Keratinocyte (primary cell): ENCODE measurements around the gene TMEM30B. TPM values are rescaled to one million over a fixed set of nuclear protein-coding genes. Genes with fewer than 3 reads are reported as not detected.
"Not testable (repeated sequence)": the region's sequence is repeated elsewhere in the genome, so short reads cannot be mapped to it uniquely, and the experiment has no call there.

ENCODE experiments used
- DNase-seq: peaks from one replicate; pipeline ENCODE4 v3.0.0-alpha.2; 2011; ENCODE audit warnings: low read depth, missing footprints, low spot score
- FAIRE-seq: peaks from 2 replicates; lab custom pipeline; 2011; peaks lifted over from hg19 to GRCh38; lab: Jason Lieb, UNC
- H2AFZ ChIP-seq: 2 replicates; pipeline ENCODE4 v1.6.0; 2012; ENCODE audit warnings: low read length, control low read depth, inconsistent platforms; ENCODE audit not compliant: control insufficient read depth
- H3K27ac ChIP-seq: 2 replicates; pipeline ENCODE4 v1.5.1; 2011; ENCODE audit warnings: low read length; ENCODE audit not compliant: control insufficient read depth, insufficient read depth
- H3K27me3 ChIP-seq: 3 replicates; pipeline ENCODE4 v1.6.0; 2011; ENCODE audit warnings: low read length; ENCODE audit not compliant: control insufficient read depth, insufficient read depth; ENCODE audit errors: extremely low read depth
- H3K36me3 ChIP-seq, 2 experiments: 2 replicates in 1 of 2; 3 replicates in 1 of 2; pipeline ENCODE4 v1.5.1; 2011; ENCODE audit warnings: low read length in 2 of 2, mild to moderate bottlenecking in 1 of 2; ENCODE audit not compliant: control insufficient read depth in 2 of 2, insufficient read depth in 2 of 2; ENCODE audit errors: extremely low read depth in 1 of 2
- H3K4me1 ChIP-seq: 3 replicates; pipeline ENCODE4 v1.5.1; 2011; ENCODE audit warnings: low read length; ENCODE audit not compliant: control insufficient read depth, insufficient read depth; ENCODE audit errors: extremely low read depth
- H3K4me2 ChIP-seq: 3 replicates; pipeline ENCODE4 v1.6.0; 2011; ENCODE audit warnings: low read depth, low read length; ENCODE audit not compliant: control insufficient read depth, insufficient read depth; ENCODE audit errors: extremely low read depth
- H3K4me3 ChIP-seq, 3 experiments: fragments of 200-600 bp in 1 of 3; sonication (generic) in 1 of 3; 2 replicates in 2 of 3; 3 replicates in 1 of 3; pipeline ENCODE4 v1.5.1; 2011 to 2016; ENCODE audit warnings: low read length in 3 of 3, mild to moderate bottlenecking in 3 of 3, control low read depth in 2 of 3, inconsistent platforms in 1 of 3, low read depth in 1 of 3, mixed read lengths in 1 of 3, mixed run types in 1 of 3, moderate library complexity in 1 of 3; ENCODE audit not compliant: control insufficient read depth in 2 of 3, insufficient read depth in 2 of 3; ENCODE audit errors: extremely low read depth in 1 of 3
- H3K79me2 ChIP-seq: 2 replicates; pipeline ENCODE4 v1.6.0; 2012; ENCODE audit warnings: low read length; ENCODE audit not compliant: control insufficient read depth, insufficient read depth
- H3K9ac ChIP-seq: 3 replicates; pipeline ENCODE4 v1.6.0; 2011; ENCODE audit warnings: low read length; ENCODE audit not compliant: control insufficient read depth, insufficient read depth; ENCODE audit errors: extremely low read depth
- H3K9me1 ChIP-seq: 3 replicates; pipeline ENCODE4 v1.6.0; 2011; ENCODE audit warnings: low read length; ENCODE audit not compliant: control insufficient read depth, insufficient read depth; ENCODE audit errors: extremely low read depth
- H3K9me3 ChIP-seq: 2 replicates; pipeline ENCODE4 v1.5.1; 2012; ENCODE audit warnings: low read depth, low read length; ENCODE audit not compliant: control insufficient read depth
- H4K20me1 ChIP-seq: 3 replicates; pipeline ENCODE4 v1.6.0; 2011; ENCODE audit warnings: low read length; ENCODE audit not compliant: control insufficient read depth, insufficient read depth; ENCODE audit errors: extremely low read depth
- CTCF ChIP-seq, 3 experiments: IDR thresholded peaks in 1 of 3; conservative IDR thresholded peaks in 1 of 3; optimal IDR thresholded peaks in 1 of 3; 2 replicates in 2 of 3; 3 replicates in 1 of 3; pipeline versions ENCODE3 to v1.5.1; 2011; ENCODE audit warnings: low read length in 3 of 3, mild to moderate bottlenecking in 3 of 3, moderate library complexity in 2 of 3, control low read depth in 1 of 3, inconsistent platforms in 1 of 3; ENCODE audit not compliant: insufficient read depth in 2 of 3; ENCODE audit errors: extremely low read depth in 1 of 3
- EZH2 ChIP-seq: IDR thresholded peaks from one replicate; pipeline ENCODE4 v1.6.1; 2012; ENCODE audit warnings: inconsistent platforms, mild to moderate bottlenecking, low read length, moderate library complexity
- dilution Hi-C: fragments of 300-500 bp; cut with MboI; formaldehyde crosslinking; loops from one replicate; pipeline ENCODE4 v1.7.0; 2020; ENCODE audit warnings: low sequenced_read_pairs; ENCODE audit not compliant: extremely low pct_ligation_motif_present
- polyA plus RNA-seq, 5 experiments: library from polyadenylated mRNA; depleted of rRNA in 3 of 5; stranded (reverse) in 3 of 5; stranded (forward) in 1 of 5; unstranded in 1 of 5; fragments of >200 nt; gene quantifications; 1 replicate in 1 of 5; 2 replicates in 3 of 5; 3 replicates in 1 of 5; pipeline versions ENCODE4 v1.2.1 to v1.2.3, GENCODE V29; 2011 to 2012; ENCODE audit warnings: missing spikeins in 2 of 5, low read depth in 1 of 5, low replicate concordance in 1 of 5

The TMEM30B gene
- polyA plus RNA-seq, 1 donor (not counting 4 experiments of a cell fraction or from before 2014, with no cell fraction given): 8.1 TPM

DNA sequence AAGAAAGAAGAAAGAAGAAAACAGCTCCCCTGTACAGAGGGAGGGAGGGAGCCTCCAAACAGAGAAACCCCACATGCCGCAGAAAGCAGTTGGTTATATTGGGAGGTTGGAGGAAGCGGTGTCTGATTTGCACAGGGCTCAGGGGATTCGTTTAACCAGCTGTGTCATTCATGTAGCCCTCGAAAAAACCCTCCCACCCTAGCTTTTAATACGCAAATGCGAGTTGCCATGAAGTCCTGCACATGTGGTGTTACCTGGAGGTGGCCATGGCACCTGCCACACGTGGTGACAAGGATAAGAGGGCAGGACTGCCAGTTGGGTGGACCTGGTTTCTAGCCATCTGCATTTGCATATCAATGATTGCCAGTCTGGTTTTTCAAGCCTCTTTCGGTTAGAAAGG lies 40.9 kb downstream of the TMEM30B start:
- no peaks in the 10 kb centered on the region for H3K9me1 ChIP-seq
- DNase-seq (no peak), FAIRE-seq (no peak)
- no peaks in the 10 kb centered on the region for H3K36me3 ChIP-seq
- no peak overlapping the region for H3K27ac ChIP-seq
- H3K9me3 ChIP-seq: no peaks in the 10 kb centered on the region
- no peak overlapping the region for H3K9ac ChIP-seq
- H3K4me1 ChIP-seq: no peaks in the 10 kb centered on the region
- no peaks in the 10 kb centered on the region for H3K79me2 ChIP-seq
- H3K27me3 ChIP-seq: no peaks in the 10 kb centered on the region
- no peak overlapping the region for H2AFZ ChIP-seq
- no peak overlapping the region for H3K4me3 ChIP-seq
- dilution Hi-C loops: no loop called here
- no peak overlapping the region for H3K4me2 ChIP-seq
- TF ChIP-seq CTCF (optimal IDR thresholded peaks at IDR 0.05 in 1 of 3, IDR thresholded peaks at IDR 0.05 in 1 of 3, conservative IDR thresholded peaks at IDR 0.05 in 1 of 3; ENCODE audit: extremely low read depth in 1 of 3, insufficient read depth in 2 of 3, low read length in 3 of 3) (no peak), EZH2 (no peak)
- H4K20me1 ChIP-seq: no peaks in the 10 kb centered on the region

GRCh38 chr14:61239285-61239684 lies 41.9 kb downstream of the TMEM30B start:
- H2AFZ ChIP-seq, H3K4me1 ChIP-seq, H3K4me2 ChIP-seq, FAIRE-seq, H3K9me1 ChIP-seq, H3K36me3 ChIP-seq, H3K27me3 ChIP-seq, H4K20me1 ChIP-seq, H3K9me3 ChIP-seq, H3K9ac ChIP-seq, H3K27ac ChIP-seq, dilution Hi-C loops, H3K79me2 ChIP-seq, DNase-seq, H3K4me3 ChIP-seq: not testable (repeated sequence)

DNA sequence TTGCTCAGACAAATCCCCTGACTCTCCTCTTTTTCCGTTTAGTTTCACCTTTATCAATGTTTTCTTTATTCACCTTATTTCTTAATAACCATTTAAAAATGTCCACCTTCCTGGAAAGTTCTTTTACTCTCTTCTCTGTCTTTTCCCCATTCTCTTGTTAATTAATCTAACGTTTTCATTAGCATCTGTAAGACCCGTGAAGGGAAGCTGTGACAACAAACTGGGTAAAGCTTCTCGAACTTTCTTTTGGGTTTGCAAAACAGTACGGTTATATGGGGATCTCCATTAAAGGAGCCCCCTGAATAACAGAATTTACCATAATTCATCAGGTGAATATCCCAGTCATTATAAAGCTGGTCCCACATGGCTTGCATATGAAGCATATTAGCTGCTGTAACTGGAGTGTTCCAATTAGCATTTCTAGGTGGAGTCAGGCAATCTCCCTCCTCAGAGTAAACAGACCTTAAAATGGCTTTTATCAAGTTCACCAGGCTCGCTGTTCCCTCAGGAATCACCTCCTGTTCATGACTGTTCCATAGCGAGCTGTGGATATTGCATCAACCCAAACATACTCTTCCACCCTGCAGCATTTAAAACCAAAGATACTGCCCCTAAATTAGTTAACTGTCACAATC lies 42.4 kb downstream of the TMEM30B start:
- Histone ChIP-seq H2AFZ (no peak overlapping the region), H3K4me3 (no peak overlapping the region), H3K4me1 (no peaks in the 10 kb centered on the region), H3K9me3 (no peaks in the 10 kb centered on the region), H3K27me3 (no peaks in the 10 kb centered on the region), H3K4me2 (no peak overlapping the region), H3K36me3 (no peaks in the 10 kb centered on the region), H4K20me1 (no peaks in the 10 kb centered on the region), H3K9me1 (no peaks in the 10 kb centered on the region), H3K9ac (no peak overlapping the region), H3K79me2 (no peaks in the 10 kb centered on the region), H3K27ac (no peak overlapping the region)
- dilution Hi-C loops: no loop called here
- TF ChIP-seq EZH2 (no peak), CTCF (optimal IDR thresholded peaks at IDR 0.05 in 1 of 3, IDR thresholded peaks at IDR 0.05 in 1 of 3, conservative IDR thresholded peaks at IDR 0.05 in 1 of 3; ENCODE audit: extremely low read depth in 1 of 3, insufficient read depth in 2 of 3, low read length in 3 of 3) (no peak)
- FAIRE-seq (no peak), DNase-seq (no peak)
